Right cardiac atrium (tissue), 5 donors: ENCODE measurements around the gene MCCC1. TPM values are rescaled to one million over a fixed set of nuclear protein-coding genes. Genes with fewer than 3 reads are reported as not detected.
"Not testable (repeated sequence)": the region's sequence is repeated elsewhere in the genome, so short reads cannot be mapped to it uniquely, and the experiment has no call there.

ENCODE experiments used
- ATAC-seq, 2 donors: fragments of 200-7000 bp; cut with Tn5 transposase; one replicate each; pipeline versions ENCODE4 v1.8.0 to v1.9.1; 2020; ENCODE audit warnings: moderate library complexity in 2 of 2, mild to moderate bottlenecking in 1 of 2
- DNase-seq, 3 donors: peaks; one replicate each; pipeline ENCODE4 v3.0.0-alpha.2; 2020
- H3K27ac ChIP-seq: one replicate; pipeline ENCODE4 v1.5.1; 2013; ENCODE audit warnings: mild to moderate bottlenecking, low read length, control low read depth, moderate library complexity
- H3K27me3 ChIP-seq: one replicate; pipeline ENCODE4 v1.6.1; 2013; ENCODE audit not compliant: control insufficient read depth, insufficient read depth
- H3K4me1 ChIP-seq: one replicate; pipeline ENCODE4 v1.6.1; 2013; ENCODE audit warnings: low read length; ENCODE audit not compliant: control insufficient read depth, insufficient read depth
- H3K4me3 ChIP-seq: one replicate; pipeline ENCODE4 v1.5.1; 2013; ENCODE audit warnings: low read length, control low read depth
- H3K9me3 ChIP-seq: one replicate; pipeline ENCODE4 v1.6.1; 2013; ENCODE audit warnings: low read length; ENCODE audit not compliant: control insufficient read depth
- WGBS: extraction: QIAGEN DNeasy Blood & Tissue Kit; methylation state at CpG from one replicate; pipeline ENCODE4 v1.1.7; 2013; 5-methylcytosine and 5-hydroxymethylcytosine counted together
- intact Hi-C, 4 donors: fragments of 100-400 bp; cut with DNase I; formaldehyde crosslinking; loops; one replicate each; pipeline versions ENCODE4 v1.11.0 to v1.14.0; 2022 to 2023
- polyA plus RNA-seq: library from polyadenylated mRNA; stranded (reverse); fragments of 200-250 nt; gene quantifications from one replicate; pipeline ENCODE4 v1.2.3, GENCODE V29; 2013
- total RNA-seq, 4 donors: library from RNA; stranded (reverse); fragmentation: NEBNext Ultra II Directional; extraction: Animal tissue kit (Norgen Biotek cat#: 25700); gene quantifications; one replicate each; pipeline ENCODE4 v1.2.1, GENCODE V29; 2021
- donor health status: healthy with polysubstance abuse.
- donor health status: DM: no; HTN: yes; CAD: no.
- donor health status: DM: no; HTN: no; CAD: no.
- donor health status: DM: no; HTN: yes; CAD: no; lungs with severe emphysema.
- donor health status: DM: yes; HTN: yes; CAD: no.

Gene MCCC1
- total and polyA plus RNA-seq, 5 donors: 24.7 to 42.7 (median 29.7) TPM

DNA sequence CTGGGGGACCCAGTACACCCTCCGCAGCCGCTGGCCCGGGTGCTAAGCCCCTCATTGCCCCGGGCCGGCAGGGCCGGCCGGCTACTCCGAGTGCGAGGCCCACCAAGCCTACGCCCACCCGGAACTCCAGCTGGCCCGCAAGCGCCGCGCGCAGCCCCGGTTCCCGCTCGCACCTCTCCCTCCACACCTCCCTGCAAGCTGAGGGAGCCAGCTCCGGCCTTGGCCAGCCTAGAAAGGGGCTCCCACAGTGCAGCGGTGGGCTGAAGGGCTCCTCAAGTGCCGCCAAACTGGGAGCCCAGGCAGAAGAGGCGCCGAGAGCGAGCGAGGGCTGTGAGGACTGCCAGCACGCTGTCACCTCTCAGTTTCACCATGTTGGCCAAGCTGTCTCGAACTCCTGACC lies 4.7 kb upstream of the MCCC1 start:
- H3K9me3 ChIP-seq, H3K4me1 ChIP-seq, H3K27me3 ChIP-seq, ATAC-seq, H3K27ac ChIP-seq, H3K4me3 ChIP-seq, intact Hi-C loops: not testable (repeated sequence)
- WGBS: 97% methylated on average over 28 of the region's 28 CpGs
- DNase-seq: peak in 1 of 3 donors; percentile 30

DNA sequence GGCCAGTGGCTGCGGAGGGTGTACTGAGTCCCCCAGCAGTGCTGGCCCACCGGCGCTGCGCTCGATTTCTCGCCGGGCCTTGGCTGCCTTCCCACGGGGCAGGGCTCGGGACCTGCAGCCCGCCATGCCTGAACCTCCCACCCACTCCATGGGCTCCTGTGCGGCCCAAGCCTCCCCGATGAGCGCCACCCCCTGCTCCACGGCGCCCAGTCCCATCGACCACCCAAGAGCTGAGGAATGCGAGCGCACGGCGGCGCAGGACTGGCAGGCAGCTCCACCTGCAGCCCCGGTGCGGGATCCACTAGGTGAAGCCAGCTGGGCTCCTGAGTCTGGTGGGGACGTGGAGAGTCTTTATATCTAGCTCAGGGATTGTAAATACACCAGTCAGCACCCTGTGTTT lies 1.7 kb upstream of the MCCC1 start:
- H3K4me3 ChIP-seq, intact Hi-C loops, H3K27me3 ChIP-seq, H3K27ac ChIP-seq, ATAC-seq, H3K9me3 ChIP-seq, H3K4me1 ChIP-seq: not testable (repeated sequence)
- peak in 1 of 3 donors; percentile 50 for DNase-seq
- 96% methylated on average over 19 of the region's 24 CpGs for WGBS

DNA sequence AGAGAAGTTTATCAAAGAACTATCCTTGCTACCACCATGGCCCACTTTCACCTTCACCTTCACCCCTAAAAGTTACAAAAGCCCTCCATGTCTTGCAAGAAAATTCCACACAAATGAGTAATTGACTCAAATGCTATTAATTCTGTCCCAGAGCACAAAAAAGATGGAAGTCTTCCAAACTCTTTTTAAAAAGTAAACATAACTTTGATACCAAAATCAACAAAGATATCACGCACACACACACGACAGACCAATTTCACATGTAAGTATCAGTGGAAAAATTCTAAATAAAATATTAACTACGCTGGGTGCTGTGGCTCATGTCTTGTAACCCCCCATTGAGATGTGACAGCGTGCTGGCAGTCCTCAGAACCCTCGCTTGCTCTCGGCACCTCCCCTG lies 1.1 kb upstream of the MCCC1 start:
- intact Hi-C loops: no loop called here
- Histone ChIP-seq H3K27ac (no peak overlapping the region), H3K4me3 (no peak overlapping the region), H3K4me1 (no peaks in the 10 kb centered on the region), H3K27me3 (no peaks in the 10 kb centered on the region), H3K9me3 (no peaks in the 10 kb centered on the region)
- ATAC-seq (no peak), DNase-seq (no peak)
- 62% methylated on average over 6 of the region's 6 CpGs for WGBS

DNA sequence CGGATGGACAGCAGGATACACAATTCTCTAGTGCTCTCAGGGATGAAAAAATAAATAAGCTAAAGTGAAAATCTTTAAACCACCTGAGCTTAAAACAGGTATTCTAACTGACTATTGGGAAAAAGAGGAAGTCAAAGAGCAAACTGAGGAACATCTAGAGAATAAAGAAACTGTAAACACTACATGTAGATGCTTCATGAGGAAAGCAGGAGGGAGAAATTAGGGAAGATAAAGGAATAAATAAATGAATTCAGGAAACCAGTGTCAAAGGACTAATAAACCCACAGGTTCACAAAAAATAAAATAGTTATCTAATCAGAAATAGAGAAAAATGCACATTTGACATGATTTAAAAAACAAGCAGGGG lies 525 bp upstream of the MCCC1 start:
- no peaks in the 10 kb centered on the region for H3K4me1 ChIP-seq
- 2% methylated on average over 1 of the region's 1 CpG for WGBS
- intact Hi-C loops: no loop called here
- H3K27ac ChIP-seq: peak overlapping the region; percentile 34
- no peaks in the 10 kb centered on the region for H3K27me3 ChIP-seq
- peak overlapping the region; percentile 18 for H3K4me3 ChIP-seq
- H3K9me3 ChIP-seq: no peaks in the 10 kb centered on the region
- no peak for ATAC-seq
- DNase-seq: no peak

DNA sequence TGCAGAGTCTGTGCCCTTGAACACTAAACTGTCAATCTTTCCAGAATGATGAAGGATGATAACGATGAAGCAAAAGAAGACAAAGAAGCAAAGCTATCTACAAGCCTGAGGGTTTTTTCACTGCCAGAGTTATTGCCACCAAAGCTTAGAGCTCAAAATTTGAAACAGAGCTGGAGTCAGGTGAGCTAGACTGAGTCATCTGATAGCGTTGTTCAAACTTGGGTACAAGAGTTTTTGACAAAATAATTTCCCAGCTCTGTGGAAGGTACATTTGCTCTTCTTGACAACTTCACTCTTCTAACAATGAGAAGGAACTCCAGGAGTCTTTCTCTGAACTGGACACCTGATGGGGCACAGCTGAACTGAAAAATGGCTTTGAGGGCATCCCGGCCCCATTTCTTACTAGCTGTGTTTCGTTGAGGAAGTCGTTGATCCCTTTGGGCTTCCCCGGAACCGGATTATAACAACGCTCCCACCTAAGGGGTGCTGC lies 715 bp downstream of the MCCC1 start:
- intact Hi-C loops: no loop called here
- WGBS: 7% methylated on average over 8 of the region's 8 CpGs
- ATAC-seq: no peak

DNA sequence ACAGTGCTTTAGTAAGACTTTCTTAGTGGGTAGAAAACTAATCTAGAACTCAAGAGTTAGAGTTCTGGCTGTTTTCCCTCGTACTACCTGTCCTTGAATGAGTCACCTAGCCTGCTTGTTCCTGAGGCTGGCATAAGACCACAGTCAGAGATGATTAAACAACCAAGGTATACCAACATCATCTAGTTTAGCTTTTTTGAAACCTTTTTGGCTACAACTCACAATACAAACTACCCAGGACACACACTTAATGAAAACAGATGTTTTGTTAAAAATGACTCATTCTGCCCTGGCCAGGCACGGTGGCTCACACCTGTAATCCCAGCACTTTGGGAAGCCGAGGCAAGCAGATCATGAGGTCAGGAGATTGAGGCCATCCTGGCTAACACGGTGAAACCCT lies 4.6 kb downstream of the MCCC1 start:
- no peaks in the 10 kb centered on the region for H3K9me3 ChIP-seq
- H3K4me1 ChIP-seq: no peaks in the 10 kb centered on the region
- intact Hi-C loops: no loop called here
- ATAC-seq (no peak), DNase-seq (no peak)
- WGBS: 94% methylated on average over 4 of the region's 4 CpGs
- no peaks in the 10 kb centered on the region for H3K27me3 ChIP-seq
- no peak overlapping the region for H3K4me3 ChIP-seq
- no peak overlapping the region for H3K27ac ChIP-seq

More for the DNA sequence above, 715 bp downstream of the MCCC1 start:
- peak overlapping the region; percentile 49 for H3K4me3 ChIP-seq
- H3K9me3 ChIP-seq: no peaks in the 10 kb centered on the region
- no peaks in the 10 kb centered on the region for H3K4me1 ChIP-seq
- no peaks in the 10 kb centered on the region for H3K27me3 ChIP-seq
- DNase-seq: no peak
- peak overlapping the region; percentile 50 for H3K27ac ChIP-seq

DNA sequence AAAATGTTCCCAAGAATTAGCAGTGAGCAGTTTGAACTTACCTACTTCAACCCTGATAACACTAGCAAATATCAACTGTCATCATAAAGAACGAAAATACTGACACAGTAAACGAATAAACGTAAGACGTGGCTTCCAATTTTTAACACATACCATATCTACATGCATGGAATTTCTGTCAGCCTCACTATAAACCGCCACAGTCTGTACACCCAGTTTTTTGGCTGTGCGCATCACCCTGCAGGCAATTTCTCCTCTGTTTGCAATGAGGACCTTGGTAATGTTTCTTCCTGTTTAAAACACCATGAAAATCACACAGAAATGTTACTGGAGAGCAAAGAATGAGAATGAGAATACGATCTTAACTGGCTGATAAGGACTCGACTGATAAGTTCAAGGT lies 7.0 kb downstream of the MCCC1 start:
- 93% methylated on average over 8 of the region's 8 CpGs for WGBS
- intact Hi-C loops: no loop called here
- DNase-seq (no peak), ATAC-seq (no peak)
- no peaks in the 10 kb centered on the region for H3K9me3 ChIP-seq
- no peaks in the 10 kb centered on the region for H3K27me3 ChIP-seq
- H3K27ac ChIP-seq: no peak overlapping the region
- H3K4me3 ChIP-seq: no peak overlapping the region
- H3K4me1 ChIP-seq: no peaks in the 10 kb centered on the region

DNA sequence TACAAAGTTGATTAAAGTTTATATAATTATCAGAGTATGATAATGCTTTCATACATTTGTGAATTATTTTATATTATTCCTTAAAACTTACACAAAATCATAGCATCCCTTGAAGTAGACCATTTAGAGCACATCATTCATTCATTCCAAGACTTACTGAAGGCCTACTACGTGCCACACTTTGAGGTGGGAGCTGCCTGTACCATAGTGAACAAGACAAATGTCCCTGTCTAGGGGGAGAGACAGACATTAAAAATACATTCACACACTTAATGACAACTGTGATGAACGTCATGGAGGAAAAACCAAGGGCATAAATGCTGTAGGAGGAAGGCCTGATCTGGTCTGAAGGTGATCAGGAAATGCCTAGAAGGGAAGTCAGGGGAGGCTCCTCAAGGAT lies 12.1 kb downstream of the MCCC1 start:
- ATAC-seq: no peak
- Histone ChIP-seq H3K4me3 (no peak overlapping the region), H3K27ac (no peak overlapping the region), H3K9me3 (no peaks in the 10 kb centered on the region), H3K27me3 (no peaks in the 10 kb centered on the region), H3K4me1 (no peaks in the 10 kb centered on the region)
- no peak for DNase-seq
- 82% methylated on average over 2 of the region's 2 CpGs for WGBS
- intact Hi-C loops: no loop called here

DNA sequence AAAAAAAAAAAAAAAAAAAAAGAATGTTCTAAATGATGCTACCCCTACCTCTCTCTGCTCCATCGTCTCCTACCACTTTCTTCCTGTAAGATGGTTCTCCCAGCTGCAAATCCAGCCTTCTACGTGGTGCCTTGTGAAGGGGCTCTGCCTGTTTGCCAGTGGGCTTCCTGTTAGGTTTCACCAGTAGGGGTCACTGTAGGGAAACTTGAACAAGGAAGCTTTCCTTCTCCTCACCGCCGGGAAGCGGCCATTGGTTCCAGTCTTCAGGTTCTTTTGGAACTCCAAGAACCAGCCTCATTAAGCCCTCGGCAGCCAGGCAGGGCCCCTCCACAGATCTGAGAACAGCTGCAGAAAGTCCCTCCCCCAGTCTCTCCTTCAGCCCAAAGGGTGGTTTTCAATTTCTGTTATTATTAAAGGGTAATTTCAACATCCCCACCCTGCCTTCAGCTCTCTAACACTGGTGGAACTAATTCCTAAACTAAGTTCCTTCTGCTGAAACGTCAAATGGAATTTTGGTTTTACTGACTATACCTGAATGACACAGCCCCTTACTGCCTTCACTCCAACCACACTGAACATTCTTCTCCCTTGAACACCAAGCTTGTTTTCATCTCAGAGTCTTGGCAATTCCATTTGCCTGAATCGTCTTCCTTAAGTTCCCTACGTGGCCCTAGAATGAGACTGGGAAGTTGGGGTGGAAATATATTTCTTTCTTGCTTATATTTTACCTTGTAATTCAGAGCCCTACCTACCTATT lies 13.5 kb downstream of the MCCC1 start:
- intact Hi-C loops: no loop called here
- no peaks in the 10 kb centered on the region for H3K27me3 ChIP-seq
- DNase-seq (no peak), ATAC-seq (no peak)
- H3K27ac ChIP-seq: no peak overlapping the region
- no peaks in the 10 kb centered on the region for H3K9me3 ChIP-seq
- no peaks in the 10 kb centered on the region for H3K4me1 ChIP-seq
- 85% methylated on average over 9 of the region's 9 CpGs for WGBS
- no peak overlapping the region for H3K4me3 ChIP-seq

DNA sequence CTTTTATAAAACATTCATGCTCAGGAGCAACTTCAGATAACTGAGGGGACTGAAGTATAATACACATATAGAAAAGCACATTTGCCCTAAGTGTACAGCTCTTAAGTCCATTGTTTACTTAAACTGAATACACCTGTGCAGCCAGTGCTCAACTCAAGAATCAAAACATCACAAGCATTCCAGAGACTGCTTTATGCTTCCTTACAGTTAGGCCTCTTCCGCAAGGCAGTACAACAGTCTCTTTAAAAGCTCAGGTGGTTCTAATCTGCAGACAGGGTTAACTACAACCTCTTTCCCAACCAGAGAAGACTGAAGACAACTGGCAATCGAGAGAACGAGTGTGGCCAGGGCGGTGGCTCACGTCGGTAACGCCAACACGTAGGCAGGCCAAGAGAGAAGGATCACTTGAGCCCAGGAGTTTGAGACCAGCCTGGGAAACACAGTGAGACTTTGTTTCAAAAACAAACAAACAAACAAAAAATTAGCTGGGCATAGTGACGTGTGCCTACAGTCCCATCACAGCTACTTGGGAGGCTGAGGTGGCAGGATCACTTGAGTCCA lies 16.9 kb downstream of the MCCC1 start:
- H3K9me3 ChIP-seq: no peaks in the 10 kb centered on the region
- 92% methylated on average over 9 of the region's 9 CpGs for WGBS
- H3K27me3 ChIP-seq: no peaks in the 10 kb centered on the region
- no peak overlapping the region for H3K4me3 ChIP-seq
- intact Hi-C loops: no loop called here
- H3K4me1 ChIP-seq: no peaks in the 10 kb centered on the region
- ATAC-seq (no peak), DNase-seq (no peak)
- H3K27ac ChIP-seq: no peak overlapping the region

DNA sequence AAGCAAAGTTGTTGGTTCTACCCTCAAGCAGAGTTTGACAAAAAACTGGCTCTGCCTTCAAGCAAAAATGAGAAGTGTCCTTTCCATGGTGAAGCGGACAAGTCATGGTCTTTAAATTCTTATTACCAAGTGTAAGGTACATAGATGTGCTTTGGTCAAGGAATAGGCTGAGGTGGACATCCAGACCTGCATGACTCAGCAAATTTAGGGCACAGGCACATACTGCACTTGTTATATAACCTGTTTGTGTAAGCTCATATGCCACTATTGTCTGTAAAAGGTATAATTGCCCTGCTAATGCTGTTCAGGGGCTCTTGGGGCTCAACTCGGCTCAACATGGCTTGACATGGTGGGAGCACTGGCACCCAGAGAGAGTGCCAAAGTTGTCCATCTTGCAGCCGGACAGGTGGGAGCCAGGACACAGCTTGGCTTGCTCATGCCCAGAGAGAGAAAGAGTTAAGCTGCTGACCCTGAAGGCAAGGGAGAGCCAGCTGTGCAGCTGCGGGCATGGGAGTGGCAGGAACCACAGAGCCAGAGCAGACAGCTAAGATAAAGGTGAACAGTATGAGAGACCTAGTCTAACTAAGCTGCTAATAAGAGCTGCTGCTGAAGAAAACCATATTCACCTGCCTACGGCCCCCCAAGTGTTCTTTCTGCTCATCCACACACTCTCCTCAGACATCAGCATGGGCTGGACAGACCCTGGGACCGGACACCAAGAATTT lies 17.7 kb downstream of the MCCC1 start:
- 96% methylated on average over 6 of the region's 6 CpGs for WGBS
- intact Hi-C loops: no loop called here
- no peak for ATAC-seq
- Histone ChIP-seq H3K27me3 (no peaks in the 10 kb centered on the region), H3K4me1 (no peaks in the 10 kb centered on the region), H3K9me3 (no peaks in the 10 kb centered on the region), H3K4me3 (no peak overlapping the region), H3K27ac (no peak overlapping the region)
- DNase-seq: no peak
